Thymus (tissue), 11 donors: ENCODE measurements around the gene BAZ2B. TPM values are rescaled to one million over a fixed set of nuclear protein-coding genes. Genes with fewer than 3 reads are reported as not detected.

Experiments
- DNase-seq, 9 donors: peaks; one replicate each; pipeline ENCODE4 v3.0.0-alpha.2; 2013; ENCODE audit warnings: low spot score in 9 of 9, low read depth in 6 of 9, missing footprints in 1 of 9
- H3K27ac ChIP-seq, 2 donors: one replicate each; pipeline ENCODE4 v1.5.1; 2013; ENCODE audit warnings: control low read depth in 1 of 2, low read depth in 1 of 2, low read length in 1 of 2, mild to moderate bottlenecking in 1 of 2, moderate library complexity in 1 of 2
- H3K27me3 ChIP-seq, 2 donors: one replicate each; pipeline ENCODE4 v1.5.1; 2013; ENCODE audit warnings: low read length in 1 of 2; ENCODE audit not compliant: control insufficient read depth in 2 of 2, insufficient read depth in 1 of 2
- H3K36me3 ChIP-seq, 2 donors: one replicate each; pipeline ENCODE4 v1.5.1; 2013; ENCODE audit warnings: low read length in 1 of 2, mild to moderate bottlenecking in 1 of 2, moderate library complexity in 1 of 2; ENCODE audit not compliant: control insufficient read depth in 2 of 2, insufficient read depth in 2 of 2
- H3K4me1 ChIP-seq, 2 donors: one replicate each; pipeline ENCODE4 v1.5.1; 2013; ENCODE audit warnings: low read length in 2 of 2; ENCODE audit not compliant: control insufficient read depth in 2 of 2, insufficient read depth in 2 of 2
- H3K4me3 ChIP-seq, 2 donors: one replicate each; pipeline ENCODE4 v1.5.1; 2013; ENCODE audit warnings: low read length in 2 of 2, control low read depth in 1 of 2, mild to moderate bottlenecking in 1 of 2
- H3K9me3 ChIP-seq, 2 donors: one replicate each; pipeline ENCODE4 v1.5.1; 2013; ENCODE audit warnings: low read length in 1 of 2, mild to moderate bottlenecking in 1 of 2; ENCODE audit not compliant: control insufficient read depth in 2 of 2, insufficient read depth in 1 of 2
- WGBS: extraction: QIAGEN DNeasy Blood & Tissue Kit; methylation state at CpG from one replicate; pipeline ENCODE4 v1.1.7; 2013; 5-methylcytosine and 5-hydroxymethylcytosine counted together
- polyA plus RNA-seq: library from polyadenylated mRNA; stranded (reverse); fragments of 200-250 nt; gene quantifications from one replicate; pipeline ENCODE4 v1.2.3, GENCODE V29; 2013
- total RNA-seq: library from RNA; stranded (reverse); fragments of 120-200 nt; gene quantifications from one replicate; pipeline ENCODE4 v1.2.4, GENCODE V29; 2013
- donor health status: healthy.

BAZ2B gene
- total and polyA plus RNA-seq, 2 donors, result 16.9 to 43.3 TPM

- Histone ChIP-seq H3K4me1 (peaks cover 9 to 11% of the 10 kb centered on the region in 2 donors), H3K9me3 (peaks cover 0 to 3% of the 10 kb centered on the region in 2 donors), H3K4me3 (no peak overlapping the region), H3K27ac (no peak overlapping the region), H3K36me3 (peaks cover 4 to 11% of the 10 kb centered on the region in 2 donors), H3K27me3 (peaks cover 0 to 5% of the 10 kb centered on the region in 2 donors)
- WGBS, result 87% methylated on average over 6 of the region's 6 CpGs
- DNase-seq, result no peak
Observed at GRCh38 chr2:159283529-159283928, 332.8 kb downstream of the BAZ2B start.

- DNase-seq, result no peak
- Histone ChIP-seq H3K9me3 (peaks cover 0 to 3% of the 10 kb centered on the region in 2 donors), H3K27me3 (peaks cover 0 to 3% of the 10 kb centered on the region in 2 donors), H3K4me3 (no peak overlapping the region), H3K27ac (no peak overlapping the region), H3K36me3 (peaks cover 4 to 11% of the 10 kb centered on the region in 2 donors), H3K4me1 (peaks cover 3 to 4% of the 10 kb centered on the region in 2 donors)
- over 99% methylated on average over 6 of the region's 6 CpGs for WGBS
Observed at GRCh38 chr2:159281002-159281401, 335.3 kb downstream of the BAZ2B start.

DNA sequence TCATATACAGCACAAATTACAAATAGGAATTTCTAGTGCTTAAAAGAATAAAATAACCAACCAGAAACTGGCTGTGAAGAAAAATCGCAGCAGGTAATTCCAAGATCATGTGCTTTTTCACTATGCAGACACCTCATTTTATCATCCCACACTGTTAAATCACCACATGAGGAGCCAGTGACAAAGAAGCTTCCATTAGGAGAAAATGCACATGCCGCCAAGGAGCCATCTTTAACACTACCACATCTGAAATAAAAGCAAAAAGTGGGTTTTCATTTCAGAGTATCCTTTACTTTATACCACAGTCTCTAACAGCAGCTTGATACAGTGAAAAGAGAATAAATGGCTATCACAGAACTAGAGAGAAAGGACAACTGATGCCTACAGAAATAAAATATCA lies 336.6 kb downstream of the BAZ2B start:
- no peaks in the 10 kb centered on the region for H3K27me3 ChIP-seq
- peaks cover 4 to 11% of the 10 kb centered on the region in 2 donors for H3K36me3 ChIP-seq
- H3K9me3 ChIP-seq, result no peaks in the 10 kb centered on the region
- DNase-seq, result no peak
- no peak overlapping the region for H3K4me3 ChIP-seq
- H3K27ac ChIP-seq, result no peak overlapping the region
- WGBS, result 98% methylated on average over 2 of the region's 2 CpGs
- H3K4me1 ChIP-seq, result no peaks in the 10 kb centered on the region

DNA sequence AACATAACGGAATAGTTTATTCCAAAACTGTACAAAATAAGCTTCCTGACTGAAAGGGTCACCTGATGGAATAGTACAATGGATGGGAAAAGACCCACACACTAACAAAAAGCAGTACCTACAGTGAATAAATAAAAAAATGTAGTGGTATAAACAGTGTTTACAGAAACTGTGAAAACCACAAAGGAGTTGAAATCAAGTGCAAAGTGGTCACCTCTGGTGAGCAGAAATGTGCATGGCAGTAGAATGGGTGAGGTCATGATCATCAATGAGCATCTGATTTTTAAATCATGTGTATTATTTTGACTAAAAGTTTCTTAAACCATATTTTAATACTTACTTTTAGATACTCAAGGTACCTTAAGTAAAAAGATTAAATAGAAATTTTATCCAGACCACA lies 341.2 kb downstream of the BAZ2B start:
- no peaks in the 10 kb centered on the region for H3K27me3 ChIP-seq

DNA sequence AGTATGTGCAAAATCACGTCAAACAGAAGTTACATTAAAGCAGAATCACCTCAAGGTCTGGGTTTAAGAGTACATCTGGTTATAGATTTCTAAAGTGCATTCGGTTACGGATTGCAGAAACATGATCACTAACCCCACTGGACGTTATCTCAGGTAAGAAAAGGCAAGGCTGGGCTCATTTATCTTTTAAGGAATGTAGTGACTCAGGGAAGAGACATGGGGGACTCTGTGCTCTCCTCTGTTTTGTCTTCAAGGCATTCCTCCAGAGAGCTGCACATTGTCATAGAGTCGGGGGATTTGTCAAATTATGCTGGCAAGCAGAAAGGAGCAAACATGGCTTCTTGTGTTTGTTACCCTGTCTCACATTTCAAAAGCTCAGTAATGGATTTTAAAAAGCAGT lies 344.2 kb downstream of the BAZ2B start:
- H3K27ac ChIP-seq, result no peak overlapping the region
- no peak for DNase-seq
- H3K4me3 ChIP-seq, result no peak overlapping the region
- no peaks in the 10 kb centered on the region for H3K4me1 ChIP-seq
- peaks cover 0 to 6% of the 10 kb centered on the region in 2 donors for H3K36me3 ChIP-seq
- 93% methylated on average over 5 of the region's 5 CpGs for WGBS
- no peaks in the 10 kb centered on the region for H3K27me3 ChIP-seq
- no peaks in the 10 kb centered on the region for H3K9me3 ChIP-seq

More for the DNA sequence above, 341.2 kb downstream of the BAZ2B start:
- no peaks in the 10 kb centered on the region for H3K4me1 ChIP-seq
- H3K36me3 ChIP-seq, result peaks cover 0 to 9% of the 10 kb centered on the region in 2 donors
- no peak overlapping the region for H3K4me3 ChIP-seq
- H3K9me3 ChIP-seq, result no peaks in the 10 kb centered on the region
- H3K27ac ChIP-seq, result no peak overlapping the region
- WGBS, result 99% methylated on average over 1 of the region's 1 CpG
- DNase-seq, result no peak

DNA sequence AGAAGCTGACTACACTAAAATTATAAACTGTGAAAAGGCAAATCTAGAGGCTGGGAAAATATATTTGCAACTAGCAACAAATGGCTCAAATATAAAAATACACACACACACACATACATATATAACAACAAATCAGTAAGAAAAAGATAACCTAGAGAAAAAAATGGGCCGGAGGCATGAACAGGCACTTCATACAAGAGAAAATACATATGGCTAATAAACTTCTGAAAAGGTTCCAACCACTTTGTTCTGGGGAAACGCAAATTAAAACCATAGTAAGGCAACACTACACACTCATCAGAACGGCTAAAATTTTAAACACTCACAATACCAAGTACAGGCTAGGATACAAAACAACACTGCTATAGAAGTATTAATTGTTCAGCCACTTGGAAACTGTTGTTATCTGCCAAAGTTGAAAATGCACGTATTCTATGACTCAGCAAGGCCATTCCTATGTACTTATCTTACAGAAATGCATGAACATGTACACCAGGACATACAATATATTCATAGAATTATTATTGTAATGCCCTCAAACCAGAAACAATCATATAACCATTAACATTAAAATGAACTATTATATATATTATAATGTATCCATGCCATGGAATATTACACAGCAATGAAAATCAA lies 345.5 kb downstream of the BAZ2B start:
- WGBS, result 98% methylated on average over 4 of the region's 4 CpGs
- Histone ChIP-seq H3K36me3 (peaks cover 0 to 6% of the 10 kb centered on the region in 2 donors), H3K4me1 (no peaks in the 10 kb centered on the region)

More for the DNA sequence above, 345.5 kb downstream of the BAZ2B start:
- no peaks in the 10 kb centered on the region for H3K9me3 ChIP-seq
- no peak for DNase-seq
- no peaks in the 10 kb centered on the region for H3K27me3 ChIP-seq
- no peak overlapping the region for H3K27ac ChIP-seq
- no peak overlapping the region for H3K4me3 ChIP-seq

Other genes starting within 250 kb of the BAZ2B start
- 118 TPM for gene MARCHF7, start 96.0 kb upstream of the BAZ2B start, total RNA-seq
- 80.1 TPM for gene MARCHF7, start 96.0 kb upstream of the BAZ2B start, polyA plus RNA-seq
- 4.6 TPM for gene CD302, start 181.7 kb upstream of the BAZ2B start, total RNA-seq
- gene CD302, start 181.7 kb upstream of the BAZ2B start, polyA plus RNA-seq, result 13.7 TPM